Common myeloid progenitor, CD34-positive (primary cell): ENCODE measurements around the gene CBFA2T3.

ENCODE experiments used
- CTCF ChIA-PET: fragments of 350-600 bp; sonication (Branson Sonifier 250); formaldehyde crosslinking; loops from one replicate; lab custom pipeline; 2021; ENCODE audit warnings: antibody characterized with exemption; lab: Charles Lee
- POLR2A ChIA-PET: fragments of 350-600 bp; sonication (Branson Sonifier 250); formaldehyde crosslinking; loops from one replicate; lab custom pipeline; 2021; ENCODE audit warnings: antibody characterized with exemption; lab: Charles Lee
- DNase-seq, 3 donors: peaks; one replicate each; pipeline versions ENCODE4 v3.0.0 to v3.0.0-alpha.2; 2013
- H3K27ac ChIP-seq, 2 experiments: 1 replicate in 1 of 2; 2 replicates in 1 of 2; pipeline ENCODE4 v1.7.0; 2013; ENCODE audit warnings: inconsistent platforms in 2 of 2, low read length in 2 of 2, mild to moderate bottlenecking in 2 of 2, low read depth in 1 of 2, moderate library complexity in 1 of 2; ENCODE audit not compliant: severe bottlenecking in 2 of 2, insufficient read depth in 1 of 2, poor library complexity in 1 of 2
- H3K27me3 ChIP-seq, 5 experiments: replicated peaks in 2 of 5; 1 replicate in 3 of 5; 2 replicates in 2 of 5; pipeline versions ENCODE4 v1.6.1 to v1.7.0; 2013; ENCODE audit warnings: low read length in 4 of 5, mild to moderate bottlenecking in 2 of 5, moderate library complexity in 2 of 5, inconsistent platforms in 1 of 5; ENCODE audit not compliant: insufficient read depth in 5 of 5, control insufficient read depth in 4 of 5
- H3K36me3 ChIP-seq, 4 experiments: 1 replicate in 2 of 4; 2 replicates in 2 of 4; pipeline versions ENCODE4 v1.6.1 to v1.7.0; 2013; ENCODE audit warnings: low read length in 3 of 4, control low read depth in 1 of 4, mild to moderate bottlenecking in 1 of 4; ENCODE audit not compliant: control insufficient read depth in 4 of 4, insufficient read depth in 4 of 4
- H3K4me1 ChIP-seq, 4 experiments: 1 replicate in 3 of 4; 2 replicates in 1 of 4; pipeline versions ENCODE4 v1.6.1 to v1.7.1; 2013; ENCODE audit warnings: low read length in 3 of 4, mild to moderate bottlenecking in 3 of 4, control low read depth in 1 of 4, inconsistent platforms in 1 of 4, moderate library complexity in 1 of 4; ENCODE audit not compliant: control insufficient read depth in 4 of 4, insufficient read depth in 4 of 4; ENCODE audit errors: control extremely low read depth in 1 of 4
- H3K4me3 ChIP-seq, 7 experiments: 1 replicate in 4 of 7; 2 replicates in 3 of 7; pipeline versions ENCODE4 v1.5.1 to v1.7.0; 2013; ENCODE audit warnings: mild to moderate bottlenecking in 7 of 7, low read length in 6 of 7, moderate library complexity in 6 of 7, inconsistent platforms in 2 of 7, low read depth in 2 of 7, control low read depth in 1 of 7; ENCODE audit not compliant: insufficient read depth in 4 of 7, control insufficient read depth in 1 of 7; ENCODE audit errors: extremely low read depth in 1 of 7
- H3K9me3 ChIP-seq, 5 experiments: 1 replicate in 4 of 5; 2 replicates in 1 of 5; pipeline versions ENCODE4 v1.6.1 to v1.7.1; 2013; ENCODE audit warnings: low read length in 4 of 5, mild to moderate bottlenecking in 2 of 5, inconsistent platforms in 1 of 5, low read depth in 1 of 5, moderate library complexity in 1 of 5; ENCODE audit not compliant: control insufficient read depth in 4 of 5, insufficient read depth in 2 of 5; ENCODE audit errors: control extremely low read depth in 1 of 5
- WGBS: methylation state at CpG from one replicate; pipeline ENCODE4 v1.1.5; 2013; ENCODE audit not compliant: insufficient coverage; 5-methylcytosine and 5-hydroxymethylcytosine counted together

Gene CBFA2T3

GRCh38 chr16:88970050-88970449 is 7.0 kb downstream of the CBFA2T3 start:
- H3K36me3 ChIP-seq = peaks cover 0 to 63% (median 28%) of the 10 kb centered on the region in 4 experiments
- POLR2A ChIA-PET = interaction anchor here (2.8 kb wide), 1 partner anchor 9 kb away, joined by 22 read pairs; no protein-coding TSS in a partner anchor
- H3K4me3 ChIP-seq = peak overlapping the region in 1 of 7 experiments; percentile 11
- CTCF ChIA-PET = no interaction called here
- 93% methylated on average over 18 of the region's 20 CpGs for WGBS
- H3K27ac ChIP-seq = no peak overlapping the region
- no peak for DNase-seq
- H3K4me1 ChIP-seq = peaks cover 3 to 96% (median 88%) of the 10 kb centered on the region in 4 experiments
- no peaks in the 10 kb centered on the region for H3K9me3 ChIP-seq
- H3K27me3 ChIP-seq = no peaks in the 10 kb centered on the region

GRCh38 chr16:88969361-88969831 is 7.6 kb downstream of the CBFA2T3 start:
- Histone ChIP-seq H3K4me3 (peak overlapping the region in 2 of 7 experiments; percentile 28 to 39), H3K36me3 (peaks cover 0 to 64% (median 28%) of the 10 kb centered on the region in 4 experiments), H3K9me3 (no peaks in the 10 kb centered on the region), H3K27ac (no peak overlapping the region), H3K4me1 (peaks cover 3 to 90% (median 82%) of the 10 kb centered on the region in 4 experiments), H3K27me3 (no peaks in the 10 kb centered on the region)
- ChIA-PET CTCF (interaction anchor here (2.4 kb wide), 1 partner anchor 9 kb away, joined by 18 read pairs; no protein-coding TSS in a partner anchor), POLR2A (interaction anchor here (0.6 to 2.8 kb wide), 3 partner anchors 9 to 168 kb away, joined by 3 to 22 read pairs (median 4); no protein-coding TSS in a partner anchor)
- WGBS = 73% methylated on average over 12 of the region's 22 CpGs
- DNase-seq = no peak

GRCh38 chr16:88968589-88969280 is 8.3 kb downstream of the CBFA2T3 start:
- Histone ChIP-seq H3K27me3 (no peaks in the 10 kb centered on the region), H3K36me3 (peaks cover 0 to 71% (median 35%) of the 10 kb centered on the region in 4 experiments), H3K4me3 (peak overlapping the region in 3 of 7 experiments; percentile 39 to 48 (median 48)), H3K9me3 (no peaks in the 10 kb centered on the region), H3K4me1 (peaks cover 3 to 88% (median 77%) of the 10 kb centered on the region in 4 experiments), H3K27ac (no peak overlapping the region)
- WGBS = 79% methylated on average over 20 of the region's 31 CpGs
- ChIA-PET POLR2A (interaction anchor here (0.5 to 2.8 kb wide), 8 partner anchors 8 to 169 kb away, joined by 3 to 22 read pairs (median 4); partner anchors contain the start of gene CBFA2T3), CTCF (interaction anchor here (1.2 to 2.4 kb wide), 2 partner anchors 10 to 122 kb away, joined by 3 to 18 read pairs; no protein-coding TSS in a partner anchor)
- DNase-seq = no peak

- DNase-seq = peak; percentile 54 to 93 (median 88)
- no peak overlapping the region for H3K27ac ChIP-seq
- H3K4me1 ChIP-seq = peaks cover 0 to 81% (median 74%) of the 10 kb centered on the region in 4 experiments
- H3K27me3 ChIP-seq = no peaks in the 10 kb centered on the region
- POLR2A ChIA-PET = interaction anchor here (0.5 to 2.8 kb wide), 9 partner anchors 9 to 147 kb away, joined by 3 to 22 read pairs (median 3); partner anchors contain the start of gene CBFA2T3
- CTCF ChIA-PET = interaction anchor here (0.7 to 2.4 kb wide), 4 partner anchors 10 to 199 kb away, joined by 3 to 18 read pairs (median 4); no protein-coding TSS in a partner anchor
- H3K9me3 ChIP-seq = no peaks in the 10 kb centered on the region
- peak overlapping the region in 3 of 7 experiments; percentile 39 to 48 (median 48) for H3K4me3 ChIP-seq
- peaks cover 0 to 72% (median 41%) of the 10 kb centered on the region in 4 experiments for H3K36me3 ChIP-seq
- 15% methylated on average over 27 of the region's 29 CpGs for WGBS
Observed at GRCh38 chr16:88967830-88968588, 9.0 kb downstream of the CBFA2T3 start.

GRCh38 chr16:88966986-88967829 is 9.8 kb downstream of the CBFA2T3 start:
- CTCF ChIA-PET = interaction anchor here (0.7 to 2.4 kb wide), 4 partner anchors 11 to 200 kb away, joined by 3 to 18 read pairs (median 4); no protein-coding TSS in a partner anchor
- H3K4me3 ChIP-seq = peak overlapping the region in 3 of 7 experiments; percentile 36 to 48 (median 48)
- peak in 1 of 3 donors; percentile 52 for DNase-seq
- H3K36me3 ChIP-seq = peaks cover 0 to 73% (median 49%) of the 10 kb centered on the region in 4 experiments
- H3K27ac ChIP-seq = no peak overlapping the region
- POLR2A ChIA-PET = interaction anchor here (0.6 to 2.8 kb wide), 6 partner anchors 9 to 148 kb away, joined by 3 to 22 read pairs (median 4); partner anchors contain the start of gene CBFA2T3
- H3K27me3 ChIP-seq = no peaks in the 10 kb centered on the region
- 44% methylated on average over 25 of the region's 47 CpGs for WGBS
- no peaks in the 10 kb centered on the region for H3K9me3 ChIP-seq
- H3K4me1 ChIP-seq = peaks cover 0 to 79% (median 68%) of the 10 kb centered on the region in 4 experiments
